GM23338 (cell line): ENCODE measurements around the gene ABCC12.

Source experiments
- CREB1 ChIP-seq: fragments of 250-450 bp; sonication (Bioruptor Pico); IDR thresholded peaks from 2 replicates; pipeline ENCODE4 v1.5.0; 2020; ENCODE audit warnings: low read depth, mild to moderate bottlenecking, moderate library complexity
- ETS1 ChIP-seq: IDR thresholded peaks from 2 replicates; pipeline ENCODE4 v1.6.1; 2016; ENCODE audit warnings: antibody characterized with exemption
- EZH2 ChIP-seq: fragments of 200-600 bp; sonication (generic); IDR thresholded peaks from one replicate; pipeline ENCODE4 v1.8.0; 2017; ENCODE audit warnings: antibody characterized with exemption, mild to moderate bottlenecking, low read depth; ENCODE audit not compliant: unreplicated experiment
- EZH2phosphoT487 ChIP-seq: fragments of 200-600 bp; sonication (generic); IDR thresholded peaks from one replicate; pipeline ENCODE4 v1.8.1; 2018; ENCODE audit warnings: antibody characterized with exemption; ENCODE audit not compliant: unreplicated experiment
- JUNB ChIP-seq: IDR thresholded peaks from one replicate; pipeline ENCODE4 v1.6.1; 2016; ENCODE audit warnings: antibody characterized with exemption; ENCODE audit not compliant: unreplicated experiment
- NANOG ChIP-seq: IDR thresholded peaks from 2 replicates; pipeline ENCODE4 v1.6.1; 2016; ENCODE audit warnings: antibody characterized with exemption, borderline replicate concordance
- POLR2AphosphoS5 ChIP-seq: IDR thresholded peaks from 2 replicates; pipeline ENCODE4 v1.6.1; 2016; ENCODE audit warnings: antibody characterized with exemption, low read depth
- REST ChIP-seq: IDR thresholded peaks from one replicate; pipeline ENCODE4 v1.6.1; 2018; ENCODE audit warnings: antibody characterized with exemption; ENCODE audit not compliant: unreplicated experiment
- STAT1 ChIP-seq: IDR thresholded peaks from one replicate; pipeline ENCODE4 v1.6.1; 2016; ENCODE audit warnings: antibody characterized with exemption; ENCODE audit not compliant: unreplicated experiment
- ZNF114 ChIP-seq: fragments of 250-450 bp; sonication (Bioruptor Pico); IDR thresholded peaks from 2 replicates; pipeline ENCODE4 v1.5.0; 2020; ENCODE audit warnings: mild to moderate bottlenecking, moderate library complexity
- ZNF462 ChIP-seq: fragments of 250-450 bp; sonication (Bioruptor Pico); IDR thresholded peaks from 2 replicates; pipeline ENCODE4 v1.5.0; 2020; ENCODE audit warnings: mild to moderate bottlenecking, moderate library complexity
- TF ChIP-seq, protein P1 (sequence below), 2 experiments: fragments of 200-600 bp in 1 of 2; sonication (generic) in 1 of 2; conservative IDR thresholded peaks; 2 replicates each; pipeline versions ENCODE4 v1.5.1 to v1.6.1; 2016 to 2017; ENCODE audit warnings: antibody characterized with exemption in 2 of 2, low read depth in 2 of 2, mild to moderate bottlenecking in 2 of 2, moderate library complexity in 1 of 2

- TF ChIP-seq, protein P1, sequence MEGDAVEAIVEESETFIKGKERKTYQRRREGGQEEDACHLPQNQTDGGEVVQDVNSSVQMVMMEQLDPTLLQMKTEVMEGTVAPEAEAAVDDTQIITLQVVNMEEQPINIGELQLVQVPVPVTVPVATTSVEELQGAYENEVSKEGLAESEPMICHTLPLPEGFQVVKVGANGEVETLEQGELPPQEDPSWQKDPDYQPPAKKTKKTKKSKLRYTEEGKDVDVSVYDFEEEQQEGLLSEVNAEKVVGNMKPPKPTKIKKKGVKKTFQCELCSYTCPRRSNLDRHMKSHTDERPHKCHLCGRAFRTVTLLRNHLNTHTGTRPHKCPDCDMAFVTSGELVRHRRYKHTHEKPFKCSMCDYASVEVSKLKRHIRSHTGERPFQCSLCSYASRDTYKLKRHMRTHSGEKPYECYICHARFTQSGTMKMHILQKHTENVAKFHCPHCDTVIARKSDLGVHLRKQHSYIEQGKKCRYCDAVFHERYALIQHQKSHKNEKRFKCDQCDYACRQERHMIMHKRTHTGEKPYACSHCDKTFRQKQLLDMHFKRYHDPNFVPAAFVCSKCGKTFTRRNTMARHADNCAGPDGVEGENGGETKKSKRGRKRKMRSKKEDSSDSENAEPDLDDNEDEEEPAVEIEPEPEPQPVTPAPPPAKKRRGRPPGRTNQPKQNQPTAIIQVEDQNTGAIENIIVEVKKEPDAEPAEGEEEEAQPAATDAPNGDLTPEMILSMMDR (conservative IDR thresholded peaks at IDR 0.05; ENCODE audit: low read depth in 2 of 2) = no peak
- TF ChIP-seq ZNF114 = no peak
- TF ChIP-seq EZH2 = no peak
- TF ChIP-seq CREB1 (CRISPR knock-in tag) = no peak
- no peak for TF ChIP-seq ETS1
- TF ChIP-seq REST = no peak
- no peak for TF ChIP-seq POLR2AphosphoS5
- no peak for TF ChIP-seq EZH2phosphoT487
- TF ChIP-seq NANOG = no peak
- no peak for TF ChIP-seq JUNB
- TF ChIP-seq STAT1 = no peak
- TF ChIP-seq ZNF462 (CRISPR knock-in tag) = no peak
Observed at GRCh38 chr16:48114410-48114809, 41.4 kb downstream of the ABCC12 start.
